Loucy (cell line): ENCODE measurements around the gene RSRC1.
"Not testable (repeated sequence)": the region's sequence is repeated elsewhere in the genome, so short reads cannot be mapped to it uniquely, and the experiment has no call there.

Experiments
- H2AFZ ChIP-seq: fragments of 200-600 bp; sonication (generic); 2 replicates; pipeline ENCODE4 v1.6.0; 2016; ENCODE audit warnings: antibody characterized with exemption, mild to moderate bottlenecking, low read length, moderate library complexity
- H3F3A ChIP-seq: fragments of 200-600 bp; 2 replicates; pipeline ENCODE4 v1.6.0; 2016; ENCODE audit warnings: antibody characterized with exemption, low read depth, mild to moderate bottlenecking
- H3K27me3 ChIP-seq: fragments of 200-600 bp; sonication (generic); 2 replicates; pipeline ENCODE4 v1.6.1; 2014; ENCODE audit warnings: low read length, mild to moderate bottlenecking; ENCODE audit not compliant: insufficient read depth, poor library complexity, severe bottlenecking
- H3K36me3 ChIP-seq: fragments of 200-600 bp; sonication (generic); 2 replicates; pipeline ENCODE4 v1.6.1; 2016; ENCODE audit warnings: low read length; ENCODE audit not compliant: insufficient read depth
- H3K4me1 ChIP-seq: fragments of 200-600 bp; sonication (generic); 2 replicates; pipeline ENCODE4 v1.5.1; 2014; ENCODE audit warnings: low read length, mild to moderate bottlenecking; ENCODE audit not compliant: insufficient read depth, poor library complexity, severe bottlenecking
- H3K4me2 ChIP-seq: fragments of 200-600 bp; sonication (generic); 2 replicates; pipeline ENCODE4 v1.6.0; 2014; ENCODE audit warnings: antibody characterized with exemption, low read length, low read depth, mild to moderate bottlenecking; ENCODE audit not compliant: poor library complexity, severe bottlenecking
- H3K4me3 ChIP-seq: fragments of 200-600 bp; sonication (generic); 2 replicates; pipeline ENCODE4 v1.5.1; 2014; ENCODE audit warnings: low read length, mild to moderate bottlenecking, mixed read lengths; ENCODE audit not compliant: poor library complexity, severe bottlenecking
- H3K79me2 ChIP-seq: fragments of 200-600 bp; sonication (generic); 2 replicates; pipeline ENCODE4 v1.6.1; 2014; ENCODE audit warnings: low read length; ENCODE audit not compliant: insufficient read depth
- H3K9ac ChIP-seq: fragments of 200-600 bp; sonication (generic); 2 replicates; pipeline ENCODE4 v1.6.0; 2014; ENCODE audit warnings: mild to moderate bottlenecking, low read depth, low read length, moderate library complexity; ENCODE audit not compliant: poor library complexity, severe bottlenecking
- H3K9me2 ChIP-seq: fragments of 200-600 bp; sonication (generic); replicated peaks from 2 replicates; pipeline ENCODE4 v1.6.1; 2016; ENCODE audit warnings: low read depth, low read length, mixed read lengths
- H3K9me3 ChIP-seq: fragments of 200-600 bp; sonication (generic); 2 replicates; pipeline ENCODE4 v1.6.1; 2014; ENCODE audit warnings: mild to moderate bottlenecking, antibody characterized with exemption, low read length, low read depth; ENCODE audit not compliant: insufficient read depth
- H4K20me1 ChIP-seq: fragments of 200-600 bp; sonication (generic); 2 replicates; pipeline ENCODE4 v1.6.0; 2014; ENCODE audit warnings: antibody characterized with exemption, low read length, mild to moderate bottlenecking; ENCODE audit not compliant: insufficient read depth, poor library complexity, severe bottlenecking
- EZH2phosphoT487 ChIP-seq: fragments of 200-600 bp; IDR thresholded peaks from 2 replicates; pipeline ENCODE4 v1.6.1; 2018; ENCODE audit warnings: antibody characterized with exemption, mild to moderate bottlenecking, moderate library complexity, borderline replicate concordance
- TF ChIP-seq, protein P1 (sequence below): fragments of 200-600 bp; sonication (generic); conservative IDR thresholded peaks from 2 replicates; pipeline ENCODE4 v1.5.1; 2014; ENCODE audit warnings: mild to moderate bottlenecking, antibody characterized with exemption, low read length

RSRC1 gene

DNA sequence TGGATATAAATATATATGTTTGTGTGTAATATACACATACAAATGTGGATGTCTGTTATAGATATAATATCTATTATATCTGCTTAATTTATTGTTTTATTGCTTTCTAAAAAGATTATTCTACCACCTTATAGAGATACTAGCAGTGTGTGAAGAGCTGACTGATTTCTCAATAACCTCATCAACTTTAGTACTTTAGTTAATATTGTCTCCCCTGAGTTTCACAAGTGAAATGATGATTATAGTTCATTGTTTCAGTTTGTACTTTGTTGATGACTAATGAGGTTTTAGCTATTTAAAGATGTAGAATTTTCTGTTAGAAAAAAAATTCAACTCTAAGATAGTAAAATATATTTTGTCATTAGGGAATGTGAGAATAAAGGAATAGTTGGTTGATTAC lies 11.4 kb downstream of the RSRC1 start:
- Histone ChIP-seq H2AFZ (no peak overlapping the region), H3K36me3 (peaks cover 36% of the 10 kb centered on the region), H3K9ac (no peak overlapping the region), H3K4me3 (no peak overlapping the region), H3K27me3 (no peaks in the 10 kb centered on the region), H3F3A (no peaks in the 10 kb centered on the region), H3K79me2 (peaks cover 37% of the 10 kb centered on the region), H3K4me2 (no peak overlapping the region), H3K9me2 (no peaks in the 10 kb centered on the region), H3K4me1 (peaks cover 10% of the 10 kb centered on the region), H4K20me1 (peaks cover 37% of the 10 kb centered on the region), H3K9me3 (0 out of 2 replicates have a peak, but pooled peaks cover under 1% of the 10 kb centered on the region)
- TF ChIP-seq EZH2phosphoT487 = no peak
- TF ChIP-seq, protein P1, sequence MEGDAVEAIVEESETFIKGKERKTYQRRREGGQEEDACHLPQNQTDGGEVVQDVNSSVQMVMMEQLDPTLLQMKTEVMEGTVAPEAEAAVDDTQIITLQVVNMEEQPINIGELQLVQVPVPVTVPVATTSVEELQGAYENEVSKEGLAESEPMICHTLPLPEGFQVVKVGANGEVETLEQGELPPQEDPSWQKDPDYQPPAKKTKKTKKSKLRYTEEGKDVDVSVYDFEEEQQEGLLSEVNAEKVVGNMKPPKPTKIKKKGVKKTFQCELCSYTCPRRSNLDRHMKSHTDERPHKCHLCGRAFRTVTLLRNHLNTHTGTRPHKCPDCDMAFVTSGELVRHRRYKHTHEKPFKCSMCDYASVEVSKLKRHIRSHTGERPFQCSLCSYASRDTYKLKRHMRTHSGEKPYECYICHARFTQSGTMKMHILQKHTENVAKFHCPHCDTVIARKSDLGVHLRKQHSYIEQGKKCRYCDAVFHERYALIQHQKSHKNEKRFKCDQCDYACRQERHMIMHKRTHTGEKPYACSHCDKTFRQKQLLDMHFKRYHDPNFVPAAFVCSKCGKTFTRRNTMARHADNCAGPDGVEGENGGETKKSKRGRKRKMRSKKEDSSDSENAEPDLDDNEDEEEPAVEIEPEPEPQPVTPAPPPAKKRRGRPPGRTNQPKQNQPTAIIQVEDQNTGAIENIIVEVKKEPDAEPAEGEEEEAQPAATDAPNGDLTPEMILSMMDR = no peak

DNA sequence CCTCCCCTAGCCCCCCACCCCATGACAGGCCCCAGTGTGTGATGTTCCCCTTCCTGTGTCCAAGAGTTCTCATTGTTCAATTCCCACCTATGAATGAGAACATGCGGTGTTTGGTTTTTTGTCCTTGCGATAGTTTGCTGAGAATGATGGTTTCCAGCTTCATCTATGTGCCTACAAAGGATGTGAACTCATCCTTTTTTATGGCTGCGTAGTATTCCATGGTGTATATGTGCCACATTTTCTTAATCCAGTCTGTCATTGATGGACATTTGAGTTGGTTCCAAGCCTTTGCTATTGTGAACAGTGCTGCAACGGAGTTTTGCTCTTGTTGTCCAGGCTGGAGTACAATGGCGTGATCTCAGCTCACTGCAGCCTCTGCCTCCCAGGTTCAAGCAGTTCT lies 12.8 kb downstream of the RSRC1 start:
- peaks cover 11% of the 10 kb centered on the region for H3K4me1 ChIP-seq
- H3K9me2 ChIP-seq, H2AFZ ChIP-seq, H3K4me3 ChIP-seq, H3K4me2 ChIP-seq, H3K9me3 ChIP-seq, H3K27me3 ChIP-seq, H3F3A ChIP-seq, H3K9ac ChIP-seq: not testable (repeated sequence)
- peaks cover 45% of the 10 kb centered on the region for H4K20me1 ChIP-seq
- H3K79me2 ChIP-seq = peaks cover 28% of the 10 kb centered on the region
- peaks cover 46% of the 10 kb centered on the region for H3K36me3 ChIP-seq

DNA sequence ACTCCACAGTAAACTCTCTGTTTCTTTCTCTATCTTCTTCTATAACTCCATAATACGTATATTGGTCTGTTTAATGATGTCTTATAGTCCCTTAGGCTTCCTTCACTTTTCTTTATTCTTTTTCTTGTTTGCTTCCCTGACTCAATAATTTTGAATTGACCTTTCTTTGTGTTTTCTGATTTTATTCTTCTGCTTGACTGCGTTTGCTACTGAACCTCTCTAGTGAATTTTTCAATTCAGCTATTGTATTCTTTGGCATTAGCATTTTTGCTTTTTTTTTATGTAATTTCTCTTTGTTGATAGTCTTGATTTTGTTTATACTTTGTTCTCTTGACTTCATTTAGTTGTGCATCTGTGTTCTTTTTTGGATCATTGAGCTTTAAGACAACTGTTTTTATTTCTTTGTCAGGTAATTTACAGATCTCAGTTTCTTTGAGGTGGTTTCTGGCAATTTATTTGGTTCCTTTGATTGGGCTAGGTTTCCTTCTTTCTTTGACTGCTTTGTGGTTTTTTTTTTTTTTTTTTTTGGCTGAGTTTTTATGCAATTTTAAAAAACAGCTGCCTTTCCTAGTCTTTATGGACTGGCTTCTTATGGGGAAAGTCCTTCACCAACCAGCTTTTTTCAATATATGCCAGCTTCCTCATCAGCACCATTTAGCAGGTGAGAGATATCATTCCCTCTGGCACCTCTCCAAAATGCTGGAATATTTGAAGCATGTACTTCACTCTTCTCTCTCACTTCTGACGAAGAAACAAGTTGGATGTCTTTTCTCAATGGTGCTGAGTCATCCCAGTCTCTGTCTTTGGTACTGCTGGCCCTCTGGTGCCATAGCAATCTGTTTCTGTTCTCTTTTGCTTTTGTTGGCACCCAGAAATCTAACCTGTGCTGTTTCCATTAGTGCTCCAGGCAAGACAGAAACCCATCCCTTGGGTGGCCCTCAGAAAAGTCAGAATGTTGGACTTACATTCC lies 17.6 kb downstream of the RSRC1 start:
- H3K9ac ChIP-seq = no peak overlapping the region
- peak overlapping the region; percentile 45 for H3K4me2 ChIP-seq
- no peaks in the 10 kb centered on the region for H3K9me2 ChIP-seq
- no peak overlapping the region for H2AFZ ChIP-seq
- peaks cover 39% of the 10 kb centered on the region for H4K20me1 ChIP-seq
- H3K36me3 ChIP-seq = peaks cover 87% of the 10 kb centered on the region
- peaks cover 5% of the 10 kb centered on the region for H3K27me3 ChIP-seq
- H3F3A ChIP-seq = no peaks in the 10 kb centered on the region
- peaks cover 10% of the 10 kb centered on the region for H3K4me1 ChIP-seq
- peaks cover 6% of the 10 kb centered on the region; the same call in 1 of the 2 replicates for H3K9me3 ChIP-seq
- H3K4me3 ChIP-seq = no peak overlapping the region
- TF ChIP-seq, protein P1 = no peak
- no peak for TF ChIP-seq EZH2phosphoT487
- H3K79me2 ChIP-seq = peaks cover 20% of the 10 kb centered on the region; the same call in 1 of the 2 replicates
